DOHH2 (cell line): ENCODE measurements around the gene ETS1.

Experiments
- H3F3A ChIP-seq: fragments of 200-600 bp; sonication (generic), shearing (Covaris generic); 2 replicates; pipeline ENCODE4 v1.6.0; 2016; ENCODE audit warnings: antibody characterized with exemption, mild to moderate bottlenecking; ENCODE audit not compliant: control insufficient read depth, insufficient read depth
- H3K27ac ChIP-seq: fragments of 200-600 bp; sonication (generic); 2 replicates; pipeline ENCODE4 v1.5.1; 2014; ENCODE audit warnings: low read depth, mild to moderate bottlenecking, low read length, moderate library complexity
- H3K27me3 ChIP-seq: fragments of 200-600 bp; sonication (generic); 2 replicates; pipeline ENCODE4 v1.6.1; 2014; ENCODE audit warnings: mild to moderate bottlenecking, low read length, mixed read lengths; ENCODE audit not compliant: control insufficient read depth
- H3K36me3 ChIP-seq: fragments of 200-600 bp; sonication (generic); 2 replicates; pipeline ENCODE4 v1.6.1; 2014; ENCODE audit warnings: mild to moderate bottlenecking, low read length, moderate library complexity, mixed read lengths; ENCODE audit not compliant: control insufficient read depth
- H3K4me1 ChIP-seq: fragments of 200-600 bp; sonication (generic); 2 replicates; pipeline ENCODE4 v1.6.1; 2014; ENCODE audit warnings: mild to moderate bottlenecking, low read length, mixed read lengths; ENCODE audit not compliant: control insufficient read depth
- H3K4me2 ChIP-seq: fragments of 200-600 bp; sonication (generic); 2 replicates; pipeline ENCODE4 v1.6.0; 2014; ENCODE audit warnings: mild to moderate bottlenecking, low read length, moderate library complexity
- H3K4me3 ChIP-seq: fragments of 200-600 bp; sonication (generic); 2 replicates; pipeline ENCODE4 v1.5.1; 2014; ENCODE audit warnings: mild to moderate bottlenecking, low read length, mixed read lengths
- H3K79me2 ChIP-seq: fragments of 200-600 bp; sonication (generic); 2 replicates; pipeline ENCODE4 v1.6.1; 2014; ENCODE audit warnings: mild to moderate bottlenecking, low read length, mixed read lengths; ENCODE audit not compliant: control insufficient read depth
- H3K9me2 ChIP-seq: fragments of 200-600 bp; sonication (generic); replicated peaks from 2 replicates; pipeline ENCODE4 v1.6.1; 2014; ENCODE audit warnings: mild to moderate bottlenecking, low read length, mixed read lengths; ENCODE audit not compliant: control insufficient read depth
- H3K9me3 ChIP-seq: fragments of 200-600 bp; sonication (generic); 2 replicates; pipeline ENCODE4 v1.6.1; 2014; ENCODE audit warnings: antibody characterized with exemption, low read length, mixed read lengths; ENCODE audit not compliant: control insufficient read depth, insufficient read depth
- H4K20me1 ChIP-seq: fragments of 200-600 bp; sonication (generic); 2 replicates; pipeline ENCODE4 v1.6.0; 2014; ENCODE audit warnings: low read depth, mild to moderate bottlenecking, antibody characterized with exemption, low read length, moderate library complexity; ENCODE audit not compliant: control insufficient read depth, insufficient read depth
- CTCF ChIP-seq: fragments of 200-600 bp; sonication (generic); IDR thresholded peaks from one replicate; pipeline ENCODE4 v1.5.1; 2014; ENCODE audit warnings: antibody characterized with exemption, mild to moderate bottlenecking, low read depth, low read length; ENCODE audit not compliant: poor library complexity, severe bottlenecking
- EZH2phosphoT487 ChIP-seq: fragments of 200-600 bp; sonication (generic); IDR thresholded peaks from 2 replicates; pipeline ENCODE4 v1.6.1; 2017; ENCODE audit warnings: borderline replicate concordance, mild to moderate bottlenecking, antibody characterized with exemption, low read length, moderate library complexity, mixed read lengths

ETS1 gene

GRCh38 chr11:128477278-128477677 lies 110.1 kb downstream of the ETS1 start:
- no peaks in the 10 kb centered on the region for H3K9me3 ChIP-seq
- TF ChIP-seq EZH2phosphoT487 (no peak), CTCF (no peak)
- H3K27me3 ChIP-seq = no peaks in the 10 kb centered on the region
- peaks cover 96% of the 10 kb centered on the region for H3K36me3 ChIP-seq
- H4K20me1 ChIP-seq = 0 out of 2 replicates have a peak, but pooled peaks cover 18% of the 10 kb centered on the region
- H3K4me3 ChIP-seq = peak overlapping the region; percentile 56
- peak overlapping the region; percentile 93 for H3K27ac ChIP-seq
- H3K4me1 ChIP-seq = peaks cover 100% of the 10 kb centered on the region
- H3K4me2 ChIP-seq = peak overlapping the region; percentile 91
- peaks cover 95% of the 10 kb centered on the region for H3K79me2 ChIP-seq
- no peaks in the 10 kb centered on the region for H3K9me2 ChIP-seq
- peaks cover 92% of the 10 kb centered on the region for H3F3A ChIP-seq

GRCh38 chr11:128476729-128477128 lies 110.6 kb downstream of the ETS1 start:
- peak overlapping the region; percentile 93 for H3K27ac ChIP-seq
- H3K9me2 ChIP-seq = no peaks in the 10 kb centered on the region
- H3K9me3 ChIP-seq = no peaks in the 10 kb centered on the region
- H3K4me3 ChIP-seq = peak overlapping the region; percentile 56
- TF ChIP-seq CTCF (no peak), EZH2phosphoT487 (no peak)
- peaks cover 92% of the 10 kb centered on the region for H3F3A ChIP-seq
- peaks cover 96% of the 10 kb centered on the region for H3K36me3 ChIP-seq
- peaks cover 93% of the 10 kb centered on the region for H3K79me2 ChIP-seq
- H3K4me2 ChIP-seq = peak overlapping the region; percentile 91
- H3K27me3 ChIP-seq = no peaks in the 10 kb centered on the region
- H3K4me1 ChIP-seq = peaks cover 100% of the 10 kb centered on the region
- 0 out of 2 replicates have a peak, but pooled peaks cover 18% of the 10 kb centered on the region for H4K20me1 ChIP-seq

DNA sequence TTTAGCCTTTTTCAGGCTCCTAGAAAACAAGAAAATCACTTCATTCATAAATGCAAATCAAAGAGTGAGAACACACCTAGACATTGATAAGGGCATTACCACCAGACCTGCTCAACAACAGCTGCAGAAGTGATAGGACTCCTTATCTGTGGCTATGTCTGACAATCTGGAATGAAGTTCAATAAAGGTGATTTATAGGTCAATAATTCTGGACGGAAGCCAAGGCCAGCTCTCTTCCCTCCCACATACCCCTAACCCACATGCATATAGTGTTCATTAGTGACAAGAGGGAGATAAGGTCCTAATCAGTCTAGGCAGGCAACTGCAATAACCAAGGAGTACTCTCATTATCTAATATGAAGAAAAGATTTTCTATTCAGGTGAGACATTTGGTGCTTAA lies 111.3 kb downstream of the ETS1 start:
- no peaks in the 10 kb centered on the region for H3K27me3 ChIP-seq
- peak overlapping the region; percentile 56 for H3K4me3 ChIP-seq
- no peaks in the 10 kb centered on the region for H3K9me2 ChIP-seq
- 0 out of 2 replicates have a peak, but pooled peaks cover 18% of the 10 kb centered on the region for H4K20me1 ChIP-seq
- H3K4me2 ChIP-seq = peak overlapping the region; percentile 91
- H3K27ac ChIP-seq = peak overlapping the region; percentile 93
- H3F3A ChIP-seq = peaks cover 89% of the 10 kb centered on the region
- peaks cover 99% of the 10 kb centered on the region for H3K4me1 ChIP-seq
- TF ChIP-seq EZH2phosphoT487 = no peak
- peaks cover 87% of the 10 kb centered on the region for H3K79me2 ChIP-seq
- H3K9me3 ChIP-seq = no peaks in the 10 kb centered on the region
- peaks cover 93% of the 10 kb centered on the region for H3K36me3 ChIP-seq

- Histone ChIP-seq H3K4me1 (peaks cover 99% of the 10 kb centered on the region), H3K4me2 (peak overlapping the region; percentile 91), H3F3A (peaks cover 89% of the 10 kb centered on the region), H3K79me2 (peaks cover 87% of the 10 kb centered on the region), H4K20me1 (0 out of 2 replicates have a peak, but pooled peaks cover 15% of the 10 kb centered on the region), H3K9me2 (no peaks in the 10 kb centered on the region), H3K4me3 (peak overlapping the region; percentile 60), H3K36me3 (peaks cover 93% of the 10 kb centered on the region), H3K27me3 (no peaks in the 10 kb centered on the region), H3K9me3 (no peaks in the 10 kb centered on the region), H3K27ac (peak overlapping the region; percentile 93)
- TF ChIP-seq EZH2phosphoT487 = no peak
- no peak for TF ChIP-seq CTCF
Observed at GRCh38 chr11:128474036-128474874, 113.1 kb downstream of the ETS1 start.
